HUES64 (cell line): Measurements from ENCODE around the gene CD47.

Source experiments
- H3K27ac ChIP-seq: 2 replicates; pipeline ENCODE4 v1.7.0; 2013; ENCODE audit warnings: low read depth, low read length, inconsistent platforms
- H3K27me3 ChIP-seq: 2 replicates; pipeline ENCODE4 v1.6.1; 2013; ENCODE audit warnings: mild to moderate bottlenecking, low read length; ENCODE audit not compliant: insufficient read depth
- H3K36me3 ChIP-seq: 2 replicates; pipeline ENCODE4 v1.6.1; 2013; ENCODE audit warnings: mild to moderate bottlenecking, low read length; ENCODE audit not compliant: insufficient read depth
- H3K4me1 ChIP-seq: 2 replicates; pipeline ENCODE4 v1.6.1; 2013; ENCODE audit warnings: mild to moderate bottlenecking, low read length, moderate library complexity; ENCODE audit not compliant: insufficient read depth
- H3K4me3 ChIP-seq: 2 replicates; pipeline ENCODE4 v1.5.1; 2013; ENCODE audit warnings: mild to moderate bottlenecking, low read length, moderate library complexity
- H3K9ac ChIP-seq: 2 replicates; pipeline ENCODE4 v1.6.1; 2013; ENCODE audit warnings: mild to moderate bottlenecking, low read depth, low read length
- H3K9me3 ChIP-seq: 2 replicates; pipeline ENCODE4 v1.6.1; 2013; ENCODE audit warnings: low read depth, low read length; ENCODE audit not compliant: insufficient read depth
- whole genome bisulfite sequencing: fragments of 150-250, 120-280 bp; methylation state at CpG from one replicate; pipeline ENCODE4 v1.1.7; 2013; ENCODE audit warnings: missing lambda C conversion rate; 5-methylcytosine and 5-hydroxymethylcytosine counted together

The CD47 gene

DNA sequence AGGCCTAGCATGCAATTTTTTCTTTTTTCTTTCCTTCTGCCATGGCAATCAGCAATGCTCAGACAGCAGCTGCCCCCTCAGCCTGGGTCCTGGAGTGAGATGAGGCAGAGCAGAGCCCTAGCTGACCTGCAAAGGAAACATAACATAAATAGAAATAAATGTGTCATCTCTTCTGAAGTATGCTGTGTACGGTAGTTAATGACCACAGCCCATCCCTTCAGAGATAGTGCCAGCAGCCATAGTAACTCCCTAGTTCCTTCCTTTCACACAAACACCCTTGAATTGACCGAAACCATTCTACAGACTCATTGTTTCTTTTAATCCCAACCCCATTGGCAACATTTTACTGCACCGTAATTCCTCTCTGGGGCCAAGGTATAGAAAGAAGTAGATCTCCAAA, 8.4 kb upstream of the CD47 start:
- H3K27ac ChIP-seq = no peak overlapping the region

GRCh38 chr3:108098003-108098370, 7.2 kb upstream of the CD47 start:
- no peak overlapping the region for H3K27ac ChIP-seq
- no peak overlapping the region for H3K9ac ChIP-seq
- H3K9me3 ChIP-seq = no peaks in the 10 kb centered on the region
- peaks cover 6% of the 10 kb centered on the region for H3K27me3 ChIP-seq
- no peaks in the 10 kb centered on the region; the same call in 1 of the 2 replicates for H3K4me1 ChIP-seq
- 89% methylated on average over 1 of the region's 2 CpGs for WGBS
- no peak overlapping the region for H3K4me3 ChIP-seq
- H3K36me3 ChIP-seq = no peaks in the 10 kb centered on the region

More for the DNA sequence above, 8.4 kb upstream of the CD47 start:
- Histone ChIP-seq H3K9ac (no peak overlapping the region), H3K36me3 (no peaks in the 10 kb centered on the region), H3K4me1 (no peaks in the 10 kb centered on the region; the same call in 1 of the 2 replicates), H3K27me3 (no peaks in the 10 kb centered on the region), H3K9me3 (no peaks in the 10 kb centered on the region), H3K4me3 (no peak overlapping the region)
- 94% methylated on average over 3 of the region's 3 CpGs for WGBS

GRCh38 chr3:108097322-108098002, 6.6 kb upstream of the CD47 start:
- H3K9me3 ChIP-seq = no peaks in the 10 kb centered on the region
- no peak overlapping the region for H3K4me3 ChIP-seq
- H3K9ac ChIP-seq = no peak overlapping the region
- H3K36me3 ChIP-seq = no peaks in the 10 kb centered on the region
- peaks cover 11% of the 10 kb centered on the region for H3K27me3 ChIP-seq
- no peaks in the 10 kb centered on the region; the same call in 1 of the 2 replicates for H3K4me1 ChIP-seq
- H3K27ac ChIP-seq = no peak overlapping the region
- 93% methylated on average over 7 of the region's 8 CpGs for WGBS

GRCh38 chr3:108096532-108097321, 5.9 kb upstream of the CD47 start:
- no peak overlapping the region for H3K27ac ChIP-seq
- H3K36me3 ChIP-seq = no peaks in the 10 kb centered on the region
- H3K27me3 ChIP-seq = peaks cover 18% of the 10 kb centered on the region
- no peak overlapping the region for H3K4me3 ChIP-seq
- WGBS = 94% methylated on average over 9 of the region's 9 CpGs
- peaks cover under 1% of the 10 kb centered on the region; the same call in 1 of the 2 replicates for H3K9me3 ChIP-seq
- H3K9ac ChIP-seq = no peak overlapping the region
- no peaks in the 10 kb centered on the region; the same call in 1 of the 2 replicates for H3K4me1 ChIP-seq

DNA sequence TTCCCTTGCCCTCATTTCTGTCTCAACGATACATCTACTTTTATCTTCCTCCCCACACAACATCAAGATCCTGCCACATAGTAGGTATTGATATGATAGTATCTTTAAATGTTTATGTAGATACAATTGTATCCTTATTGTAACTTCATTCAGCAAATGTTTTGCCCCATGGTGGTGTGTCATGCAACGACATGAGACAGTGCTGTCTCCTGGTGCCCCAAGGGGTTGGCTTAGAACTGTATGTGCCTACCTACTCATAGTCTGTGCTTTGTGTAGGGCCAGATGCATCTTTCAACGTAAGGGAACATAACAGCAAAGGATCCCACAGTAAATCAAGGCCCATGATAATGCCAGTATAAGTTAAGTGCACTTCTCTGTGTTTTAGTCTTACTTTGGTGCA, 2.8 kb upstream of the CD47 start:
- H3K4me3 ChIP-seq = no peak overlapping the region
- H3K4me1 ChIP-seq = peaks cover 3% of the 10 kb centered on the region; the same call in 1 of the 2 replicates
- H3K9me3 ChIP-seq = peaks cover 4% of the 10 kb centered on the region
- no peaks in the 10 kb centered on the region for H3K36me3 ChIP-seq
- no peak overlapping the region for H3K27ac ChIP-seq
- H3K9ac ChIP-seq = no peak overlapping the region
- peaks cover 42% of the 10 kb centered on the region for H3K27me3 ChIP-seq
- WGBS = 92% methylated on average over 3 of the region's 3 CpGs

GRCh38 chr3:108093021-108093420, 2.2 kb upstream of the CD47 start:
- Histone ChIP-seq H3K4me3 (no peak overlapping the region), H3K9me3 (peaks cover 4% of the 10 kb centered on the region)

DNA sequence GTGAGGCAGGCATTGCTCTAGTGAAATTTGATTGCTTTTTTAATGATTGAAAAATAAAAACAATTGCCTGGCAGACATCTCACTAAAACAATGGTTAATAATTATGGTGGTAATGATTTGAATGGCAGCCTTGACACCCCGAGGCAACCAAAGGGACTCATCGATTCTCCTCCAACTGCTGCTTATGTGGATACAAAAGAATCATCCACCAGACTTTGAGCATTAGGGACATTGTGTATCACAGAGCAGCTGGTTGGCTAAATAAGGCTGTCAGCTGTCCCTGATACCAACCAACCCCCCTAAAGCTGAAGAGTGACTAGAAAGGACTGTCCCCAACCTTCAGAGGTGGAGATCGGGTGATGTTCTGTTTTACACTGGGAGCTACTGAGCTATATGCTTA, 1.7 kb upstream of the CD47 start:
- H3K9me3 ChIP-seq = peaks cover 4% of the 10 kb centered on the region
- peaks cover 3% of the 10 kb centered on the region; the same call in 1 of the 2 replicates for H3K4me1 ChIP-seq
- no peak overlapping the region for H3K4me3 ChIP-seq
- H3K36me3 ChIP-seq = no peaks in the 10 kb centered on the region
- WGBS = 85% methylated on average over 3 of the region's 3 CpGs
- no peak overlapping the region for H3K27ac ChIP-seq
- no peak overlapping the region for H3K9ac ChIP-seq
- H3K27me3 ChIP-seq = peaks cover 45% of the 10 kb centered on the region

More at GRCh38 chr3:108093021-108093420, 2.2 kb upstream of the CD47 start:
- Histone ChIP-seq H3K27me3 (peaks cover 45% of the 10 kb centered on the region), H3K36me3 (no peaks in the 10 kb centered on the region), H3K9ac (no peak overlapping the region), H3K27ac (no peak overlapping the region), H3K4me1 (peaks cover 3% of the 10 kb centered on the region; the same call in 1 of the 2 replicates)

DNA sequence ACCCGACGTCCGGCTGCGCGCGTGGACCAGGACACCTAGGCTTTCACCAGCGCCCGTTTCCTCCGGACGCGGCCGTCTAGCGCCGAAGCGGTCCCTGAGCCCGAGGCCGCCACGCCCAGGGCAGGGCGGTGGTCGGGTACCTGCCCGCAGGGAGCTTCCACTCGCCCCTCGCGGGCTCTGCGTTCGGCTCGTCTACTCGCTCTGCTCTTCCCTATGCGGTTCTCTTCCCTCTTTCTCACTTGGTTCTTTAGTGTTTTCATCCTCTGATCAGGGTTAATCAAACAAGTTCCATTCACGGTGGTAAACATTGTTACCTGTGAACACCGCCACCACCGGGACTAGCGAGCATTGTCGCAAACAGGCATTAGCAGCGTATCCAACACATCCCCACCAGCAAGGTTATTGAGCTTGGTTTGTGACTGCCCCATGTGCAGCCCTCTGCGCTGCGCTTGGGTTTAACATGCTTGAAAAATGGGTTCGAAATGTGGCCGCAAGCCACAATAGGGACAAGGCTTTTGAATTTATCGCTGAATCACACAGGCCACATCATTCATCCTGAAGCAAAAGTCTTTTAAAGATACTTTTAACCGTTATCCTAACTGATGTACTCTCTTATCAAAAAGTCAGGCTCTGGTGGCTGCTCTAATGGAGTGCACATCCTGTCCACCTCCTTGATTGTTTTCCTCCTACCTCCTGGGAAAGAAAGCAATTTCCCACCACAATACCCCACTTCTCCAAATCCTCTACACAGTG, 843 bp upstream of the CD47 start:
- Histone ChIP-seq H3K27me3 (peaks cover 45% of the 10 kb centered on the region), H3K9me3 (peaks cover 4% of the 10 kb centered on the region), H3K4me3 (peak overlapping the region; percentile 85), H3K27ac (no peak overlapping the region), H3K36me3 (no peaks in the 10 kb centered on the region), H3K4me1 (peaks cover 3% of the 10 kb centered on the region; the same call in 1 of the 2 replicates), H3K9ac (peak overlapping the region; percentile 71; the same call in 1 of the 2 replicates)
- WGBS = 30% methylated on average over 41 of the region's 41 CpGs

- Histone ChIP-seq H3K4me3 (peak overlapping the region; percentile 85), H3K9ac (peak overlapping the region; percentile 73), H3K4me1 (0 out of 2 replicates have a peak, but pooled peaks cover 3% of the 10 kb centered on the region), H3K9me3 (peaks cover 4% of the 10 kb centered on the region), H3K27me3 (peaks cover 45% of the 10 kb centered on the region), H3K36me3 (no peaks in the 10 kb centered on the region), H3K27ac (no peak overlapping the region)
- WGBS = 1% methylated on average over 26 of the region's 29 CpGs
Measured at GRCh38 chr3:108090049-108090700, 656 bp downstream of the CD47 start.

DNA sequence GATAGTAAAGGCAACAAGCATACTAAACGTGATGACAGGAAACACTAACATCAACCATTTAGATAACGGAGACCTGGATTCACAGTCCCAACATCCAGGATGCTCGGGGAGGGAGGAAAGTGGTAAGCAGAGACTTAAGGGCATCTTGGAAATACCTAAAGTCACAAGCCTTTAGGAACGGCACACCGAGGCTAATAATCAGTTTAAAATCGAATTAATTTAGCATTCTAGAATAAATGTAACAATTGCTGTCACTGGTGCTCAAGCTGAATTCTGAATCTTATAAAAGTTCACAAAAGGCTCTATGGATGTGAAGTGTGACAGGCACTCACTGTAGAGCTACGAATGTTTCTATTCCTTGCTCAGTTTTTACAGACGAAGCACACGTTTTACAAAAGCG, 1.3 kb downstream of the CD47 start:
- H3K4me3 ChIP-seq = peak overlapping the region; percentile 85
- H3K27me3 ChIP-seq = peaks cover 45% of the 10 kb centered on the region
- H3K4me1 ChIP-seq = 0 out of 2 replicates have a peak, but pooled peaks cover 3% of the 10 kb centered on the region
- no peak overlapping the region for H3K27ac ChIP-seq
- H3K9ac ChIP-seq = no peak overlapping the region
- H3K36me3 ChIP-seq = no peaks in the 10 kb centered on the region
- 14% methylated on average over 8 of the region's 10 CpGs for WGBS
- H3K9me3 ChIP-seq = peaks cover 4% of the 10 kb centered on the region
